Prostate gland (tissue), 2 donors: Measurements from ENCODE around the gene EIF4H. TPM values are rescaled to one million over a fixed set of nuclear protein-coding genes. Genes with fewer than 3 reads are reported as not detected.

Experiments used
- DNase-seq: peaks from one replicate; pipeline ENCODE4 v3.0.0-alpha.2; 2019; ENCODE audit warnings: low spot score
- H3K27ac ChIP-seq, 2 donors: fragments of 200-600 bp; sonication (generic); 2 replicates each; pipeline ENCODE4 v1.5.1; 2017 to 2019
- H3K27me3 ChIP-seq: fragments of 200-600 bp; sonication (generic); replicated peaks from 2 replicates; pipeline ENCODE4 v1.5.1; 2019; ENCODE audit not compliant: insufficient read depth
- H3K36me3 ChIP-seq, 2 donors: fragments of 200-600 bp; sonication (generic); 1 replicate in 1 of 2; 2 replicates in 1 of 2; pipeline versions ENCODE4 v1.5.1 to v1.8.1; 2017 to 2019
- H3K4me1 ChIP-seq: fragments of 200-600 bp; sonication (generic); replicated peaks from 2 replicates; pipeline ENCODE4 v1.5.1; 2019
- H3K4me3 ChIP-seq, 2 donors: fragments of 200-600 bp; sonication (generic); 2 replicates each; pipeline ENCODE4 v1.5.1; 2017 to 2019
- H3K9me3 ChIP-seq: fragments of 200-600 bp; sonication (generic); 2 replicates; pipeline ENCODE4 v1.5.1; 2017
- CTCF ChIP-seq, 4 experiments: fragments of 200-600 bp in 2 of 4; fragments of 450-650 bp in 2 of 4; sonication (generic) in 2 of 4; IDR thresholded peaks; 1 replicate in 3 of 4; 2 replicates in 1 of 4; pipeline ENCODE4 v1.5.1; 2016 to 2019; ENCODE audit warnings: antibody characterized with exemption in 4 of 4, mild to moderate bottlenecking in 2 of 4, moderate library complexity in 2 of 4
- POLR2A ChIP-seq: fragments of 450-650 bp; IDR thresholded peaks from one replicate; pipeline ENCODE4 v1.6.1; 2016; ENCODE audit warnings: antibody characterized with exemption, mild to moderate bottlenecking
- POLR2AphosphoS5 ChIP-seq: sonication (generic); formaldehyde crosslinking; IDR thresholded peaks from one replicate; pipeline ENCODE4 v1.6.1; 2017; ENCODE audit warnings: antibody characterized with exemption
- WGBS: methylation state at CpG from one replicate; pipeline ENCODE4 v1.1.5; 2018; 5-methylcytosine and 5-hydroxymethylcytosine counted together
- intact Hi-C: fragments of 100-400 bp; cut with DNase I; formaldehyde crosslinking; loops from one replicate; pipeline ENCODE4 v1.14.2; 2022
- total RNA-seq, 2 donors: library from RNA; depleted of rRNA; stranded (reverse); fragments of >200 nt; gene quantifications; one replicate each; pipeline ENCODE4 v1.1.0, GENCODE V29; 2016

The EIF4H gene
- total RNA-seq = 100 to 1,000 TPM; 199 to 252 TPM

GRCh38 chr7:74173866-74174605 is at the start of gene EIF4H:
EIF4H (plus strand) TSS chr7:74174356; CDS start chr7:74174384, 28 bp downstream.
- peak; percentile 70 for TF ChIP-seq POLR2AphosphoS5
- TF ChIP-seq POLR2A = peak; percentile 75
- TF ChIP-seq CTCF (IDR thresholded peaks at IDR 0.05) = peak in 1 of 4 experiments; percentile 40
- no peaks in the 10 kb centered on the region for H3K36me3 ChIP-seq
- H3K27ac ChIP-seq = peak within 1 kb of the TSS; percentile 95 to 97
- under 1% methylated on average over 47 of the region's 95 CpGs for WGBS
- no peaks in the 10 kb centered on the region for H3K9me3 ChIP-seq
- H3K27me3 ChIP-seq = no peaks in the 10 kb centered on the region
- peak within 1 kb of the TSS; percentile 98 to 99 for H3K4me3 ChIP-seq
- peaks cover 9% of the 10 kb centered on the region for H3K4me1 ChIP-seq
- peak; percentile 95 for DNase-seq
- intact Hi-C loops = loop anchor here (5.0 kb wide), 1 partner anchor 82 kb away; no protein-coding TSS in a partner anchor

- no peak for DNase-seq
- no peaks in the 10 kb centered on the region for H3K4me1 ChIP-seq
- H3K27ac ChIP-seq = no peak overlapping the region
- TF ChIP-seq CTCF (IDR thresholded peaks at IDR 0.05) (no peak), POLR2AphosphoS5 (no peak), POLR2A (no peak)
- H3K27me3 ChIP-seq = no peaks in the 10 kb centered on the region
- no peaks in the 10 kb centered on the region for H3K36me3 ChIP-seq
- no peak overlapping the region for H3K4me3 ChIP-seq
- 80% methylated on average over 12 of the region's 12 CpGs for WGBS
- intact Hi-C loops = no loop called here
- H3K9me3 ChIP-seq = no peaks in the 10 kb centered on the region
Observed at GRCh38 chr7:74126220-74126880, 47.8 kb upstream of the EIF4H start.

GRCh38 chr7:74129887-74130286 is 44.3 kb upstream of the EIF4H start:
- no peaks in the 10 kb centered on the region for H3K36me3 ChIP-seq
- DNase-seq = no peak
- H3K4me3 ChIP-seq = no peak overlapping the region
- H3K27ac ChIP-seq = no peak overlapping the region
- no peaks in the 10 kb centered on the region for H3K27me3 ChIP-seq
- 20% methylated on average over 2 of the region's 2 CpGs for WGBS
- intact Hi-C loops = no loop called here
- no peaks in the 10 kb centered on the region for H3K9me3 ChIP-seq
- TF ChIP-seq CTCF (IDR thresholded peaks at IDR 0.05) = no peak
- TF ChIP-seq POLR2AphosphoS5 = no peak
- TF ChIP-seq POLR2A = no peak
- no peaks in the 10 kb centered on the region for H3K4me1 ChIP-seq

GRCh38 chr7:74130518-74130917 is 43.6 kb upstream of the EIF4H start:
- no peak for DNase-seq
- H3K36me3 ChIP-seq = no peaks in the 10 kb centered on the region
- H3K4me3 ChIP-seq = no peak overlapping the region
- no peak overlapping the region for H3K27ac ChIP-seq
- H3K4me1 ChIP-seq = no peaks in the 10 kb centered on the region
- 57% methylated on average over 4 of the region's 4 CpGs for WGBS
- H3K27me3 ChIP-seq = no peaks in the 10 kb centered on the region
- TF ChIP-seq CTCF (IDR thresholded peaks at IDR 0.05) (no peak), POLR2AphosphoS5 (no peak), POLR2A (no peak)
- intact Hi-C loops = no loop called here
- no peaks in the 10 kb centered on the region for H3K9me3 ChIP-seq
